ENCODE results near the gene FLT1.
A peak's percentile ranks its signal among the peaks of the same experiment; 100 is the strongest.

The FLT1 gene

DNA sequence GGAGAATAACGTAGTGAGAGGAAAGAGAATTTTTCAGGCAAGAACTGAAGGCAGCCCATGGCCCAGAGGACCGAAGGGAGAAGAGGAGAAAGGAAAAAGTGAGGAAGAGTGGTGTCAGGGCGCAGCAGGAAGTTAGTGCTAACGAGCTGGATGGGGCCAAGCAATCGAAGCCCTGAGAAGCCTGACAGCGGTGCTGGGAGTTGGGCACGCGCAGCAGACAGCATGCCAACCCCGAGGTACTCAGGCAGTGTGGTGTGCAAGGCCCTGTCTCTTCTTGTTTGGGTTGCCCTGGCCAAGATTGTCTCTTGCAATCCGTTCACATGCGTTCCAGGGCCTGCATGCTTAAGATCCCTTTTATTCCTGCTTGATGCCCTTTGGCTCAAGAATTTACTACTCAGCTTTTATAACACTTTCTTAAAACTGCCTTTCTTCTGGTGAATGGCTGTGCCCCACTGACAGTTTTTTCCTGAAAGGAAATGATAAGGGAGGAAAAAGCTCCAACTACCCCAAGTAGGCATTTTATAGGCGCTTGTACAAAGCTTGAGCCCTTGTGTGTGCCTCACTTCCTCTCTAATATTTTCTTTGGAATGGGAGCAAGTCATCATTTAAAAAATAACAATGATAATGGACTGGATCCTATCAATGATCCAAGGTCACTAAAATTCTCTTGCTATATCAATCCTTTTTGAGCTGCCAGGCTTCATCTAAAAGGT is 115.4 kb downstream of the FLT1 start:
- Histone ChIP-seq H3K27ac (no peak overlapping the region), H3K9me3 (ENCODE audit: severe bottlenecking) (no peaks in the 10 kb centered on the region), H3K4me3 (ENCODE audit: low read depth, low read length) (no peak overlapping the region), H3K27me3 (ENCODE audit: insufficient read depth, low read depth, severe bottlenecking) (no peaks in the 10 kb centered on the region), H3K36me3 (no peaks in the 10 kb centered on the region)
- no peak for DNase-seq
- TF ChIP-seq, protein P1, sequence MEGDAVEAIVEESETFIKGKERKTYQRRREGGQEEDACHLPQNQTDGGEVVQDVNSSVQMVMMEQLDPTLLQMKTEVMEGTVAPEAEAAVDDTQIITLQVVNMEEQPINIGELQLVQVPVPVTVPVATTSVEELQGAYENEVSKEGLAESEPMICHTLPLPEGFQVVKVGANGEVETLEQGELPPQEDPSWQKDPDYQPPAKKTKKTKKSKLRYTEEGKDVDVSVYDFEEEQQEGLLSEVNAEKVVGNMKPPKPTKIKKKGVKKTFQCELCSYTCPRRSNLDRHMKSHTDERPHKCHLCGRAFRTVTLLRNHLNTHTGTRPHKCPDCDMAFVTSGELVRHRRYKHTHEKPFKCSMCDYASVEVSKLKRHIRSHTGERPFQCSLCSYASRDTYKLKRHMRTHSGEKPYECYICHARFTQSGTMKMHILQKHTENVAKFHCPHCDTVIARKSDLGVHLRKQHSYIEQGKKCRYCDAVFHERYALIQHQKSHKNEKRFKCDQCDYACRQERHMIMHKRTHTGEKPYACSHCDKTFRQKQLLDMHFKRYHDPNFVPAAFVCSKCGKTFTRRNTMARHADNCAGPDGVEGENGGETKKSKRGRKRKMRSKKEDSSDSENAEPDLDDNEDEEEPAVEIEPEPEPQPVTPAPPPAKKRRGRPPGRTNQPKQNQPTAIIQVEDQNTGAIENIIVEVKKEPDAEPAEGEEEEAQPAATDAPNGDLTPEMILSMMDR (IDR thresholded peaks at IDR 0.05; ENCODE audit: low read depth, low read length): no peak

DNA sequence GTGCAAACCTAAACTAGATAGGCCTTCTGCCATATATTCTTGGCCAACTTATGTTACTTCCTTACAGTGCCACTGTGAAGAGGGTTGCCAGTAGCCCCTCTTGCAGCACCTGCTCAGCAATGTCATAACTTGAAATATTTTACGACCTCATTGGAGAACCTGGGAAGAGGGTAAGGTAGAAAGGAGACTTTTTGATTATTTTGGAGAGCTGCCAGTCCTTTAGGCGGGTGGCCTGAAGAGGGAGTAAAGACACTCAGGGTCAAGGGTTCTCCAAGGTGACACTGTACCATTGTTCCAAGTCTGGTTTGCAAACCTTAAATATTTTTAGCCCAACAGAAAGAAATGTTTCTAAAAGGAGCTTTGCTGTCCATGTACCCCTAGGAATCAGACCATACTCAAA is 118.3 kb downstream of the FLT1 start:
- Histone ChIP-seq H3K4me3 (ENCODE audit: low read depth, low read length) (no peak overlapping the region), H3K36me3 (no peaks in the 10 kb centered on the region), H3K9me3 (ENCODE audit: severe bottlenecking) (no peaks in the 10 kb centered on the region), H3K27me3 (ENCODE audit: insufficient read depth, low read depth, severe bottlenecking) (no peaks in the 10 kb centered on the region), H3K27ac (peak overlapping the region; percentile 76)
- TF ChIP-seq, protein P1 (IDR thresholded peaks at IDR 0.05; ENCODE audit: low read depth, low read length): 0 out of 2 replicates have a peak, but pooled peaks have one; percentile 19
- DNase-seq: no peak

DNA sequence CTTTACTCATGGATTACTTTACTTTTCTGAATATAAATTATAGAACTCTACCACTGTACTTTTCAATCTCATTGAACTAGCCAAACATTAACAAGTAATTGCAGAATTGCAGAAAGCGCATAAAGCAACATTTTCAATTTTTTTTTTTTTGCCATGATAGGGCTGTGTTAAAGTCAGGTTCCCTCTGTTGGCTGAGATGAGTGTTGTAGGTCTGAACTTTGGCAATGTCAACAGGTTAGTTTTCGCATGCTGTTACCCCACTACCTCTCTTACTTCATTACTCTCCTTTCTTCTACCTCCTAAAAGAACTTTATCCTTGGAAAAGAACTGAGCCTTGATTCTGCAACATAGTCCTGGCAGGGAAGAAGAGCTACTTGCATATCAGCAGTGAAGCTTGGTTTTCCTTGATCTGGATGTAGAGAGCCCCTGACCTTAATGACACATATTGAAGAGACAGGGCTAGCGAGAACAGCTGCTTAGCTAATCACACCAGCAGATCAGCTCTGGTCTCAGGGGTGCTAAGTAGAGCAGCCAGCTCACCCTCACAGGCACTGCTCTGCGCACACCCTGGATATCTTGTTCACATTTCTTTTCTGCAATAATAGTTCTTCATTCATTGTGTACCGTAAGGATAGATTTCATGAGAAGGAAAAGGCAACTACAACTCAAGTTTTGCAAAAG is 119.5 kb downstream of the FLT1 start:
- TF ChIP-seq, protein P1 (IDR thresholded peaks at IDR 0.05; ENCODE audit: low read depth, low read length): peak; percentile 30; the same call in 1 of the 2 replicates
- DNase-seq: peak; percentile 93
- no peak overlapping the region for H3K4me3 ChIP-seq (ENCODE audit: low read depth, low read length)
- no peaks in the 10 kb centered on the region for H3K36me3 ChIP-seq
- H3K27me3 ChIP-seq (ENCODE audit: insufficient read depth, low read depth, severe bottlenecking): no peaks in the 10 kb centered on the region
- no peaks in the 10 kb centered on the region for H3K9me3 ChIP-seq (ENCODE audit: severe bottlenecking)
- H3K27ac ChIP-seq: peak overlapping the region; percentile 76

DNA sequence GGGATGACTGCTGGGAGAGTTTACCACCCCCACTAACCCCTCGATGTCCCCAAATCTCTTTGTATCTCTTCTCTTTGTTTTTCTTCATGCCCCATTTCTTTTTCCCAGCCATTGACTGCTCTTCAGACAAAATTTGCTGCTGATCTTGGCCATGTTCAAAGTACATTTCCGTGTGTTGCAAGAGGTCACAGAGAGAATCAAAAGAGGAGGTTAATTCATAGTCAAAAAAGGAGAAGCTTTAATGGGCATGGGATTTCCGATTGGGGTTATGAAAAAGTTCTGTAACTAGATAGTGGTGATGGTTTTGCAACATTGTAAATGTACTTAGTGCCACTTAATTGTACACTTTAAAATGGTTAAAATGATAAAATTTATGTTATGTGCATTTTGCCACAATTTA is 121.1 kb downstream of the FLT1 start:
- no peak overlapping the region for H3K27ac ChIP-seq
- H3K27me3 ChIP-seq (ENCODE audit: insufficient read depth, low read depth, severe bottlenecking): no peaks in the 10 kb centered on the region
- H3K36me3 ChIP-seq: no peaks in the 10 kb centered on the region
- TF ChIP-seq, protein P1 (IDR thresholded peaks at IDR 0.05; ENCODE audit: low read depth, low read length): no peak
- H3K4me3 ChIP-seq (ENCODE audit: low read depth, low read length): no peak overlapping the region
- DNase-seq: no peak
- no peaks in the 10 kb centered on the region for H3K9me3 ChIP-seq (ENCODE audit: severe bottlenecking)

DNA sequence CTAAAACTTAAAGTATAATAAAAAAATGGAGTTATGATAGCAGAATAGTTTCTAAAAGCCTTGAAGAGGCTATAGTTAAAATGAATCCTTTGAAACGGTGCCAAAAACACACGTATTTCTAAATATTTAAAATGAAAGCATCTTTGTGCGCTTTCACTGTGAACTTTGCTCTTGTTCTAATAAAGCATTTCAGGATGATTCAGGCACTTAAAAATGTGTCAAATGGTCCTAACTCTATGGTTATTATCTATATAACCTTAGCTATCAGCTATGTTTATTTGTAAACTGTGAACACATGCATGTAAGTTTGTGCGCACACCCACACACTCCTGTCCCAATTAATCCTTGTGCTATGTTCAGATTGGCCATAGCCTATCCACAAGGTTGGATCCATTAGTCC is 124.5 kb downstream of the FLT1 start:
- Histone ChIP-seq H3K9me3 (ENCODE audit: severe bottlenecking) (peaks cover 6% of the 10 kb centered on the region), H3K36me3 (no peaks in the 10 kb centered on the region), H3K4me3 (ENCODE audit: low read depth, low read length) (no peak overlapping the region), H3K27ac (no peak overlapping the region), H3K27me3 (ENCODE audit: insufficient read depth, low read depth, severe bottlenecking) (no peaks in the 10 kb centered on the region)
- DNase-seq: no peak
- TF ChIP-seq, protein P1 (IDR thresholded peaks at IDR 0.05; ENCODE audit: low read depth, low read length): no peak

Data from WERI-Rb-1 (cell line).